GM12892 (cell line): ENCODE results near the gene HTATSF1.

Experiments used
- POLR2A ChIP-seq: IDR thresholded peaks from 2 replicates; pipeline ENCODE4 v1.6.1; 2011; ENCODE audit warnings: low read depth, low read length, control low read depth
- POLR2AphosphoS5 ChIP-seq: IDR thresholded peaks from 2 replicates; pipeline ENCODE4 v1.6.1; 2011; ENCODE audit warnings: low read depth, low read length, control low read depth
- TAF1 ChIP-seq: IDR thresholded peaks from 2 replicates; pipeline ENCODE4 v1.6.1; 2011; ENCODE audit warnings: low read depth, mild to moderate bottlenecking, control low read depth, low read length, borderline replicate concordance

DNA sequence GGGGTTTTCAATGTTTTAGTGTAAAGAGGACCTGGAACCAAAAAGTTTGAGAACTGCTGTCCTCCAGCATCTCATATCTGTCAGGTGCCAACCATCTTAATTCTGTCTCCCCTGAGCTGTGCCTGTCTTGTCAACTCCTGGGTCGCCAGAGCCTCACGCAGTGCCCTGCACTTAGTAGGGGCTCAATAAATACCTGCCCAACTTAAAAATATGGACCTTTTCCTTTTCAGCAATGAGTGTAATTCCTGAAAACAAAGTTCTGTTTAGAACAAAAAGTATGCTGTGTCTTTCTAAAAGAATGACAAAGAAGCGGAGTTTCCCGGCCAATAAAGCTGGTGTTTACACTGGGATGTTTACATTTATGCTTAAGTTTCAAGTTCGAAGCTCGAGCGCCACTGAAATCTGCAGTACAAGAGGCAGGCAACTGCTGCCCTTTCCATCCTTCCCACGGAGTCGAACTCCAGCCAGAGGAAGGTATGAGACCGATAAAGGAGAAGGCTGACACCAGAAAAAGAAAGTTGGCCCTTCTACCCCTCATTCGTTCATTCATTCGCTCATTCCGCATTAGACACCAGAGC is 1.1 kb upstream of the HTATSF1 start:
- no peak for TF ChIP-seq POLR2A
- TF ChIP-seq TAF1: no peak
- TF ChIP-seq POLR2AphosphoS5: no peak
